ENCODE data around the gene PDCD1. TPM values are rescaled to one million over a fixed set of nuclear protein-coding genes. Genes with fewer than 3 reads are reported as not detected.

PDCD1 gene
- total RNA-seq, 1 experiment from 2014 or later: not detected

DNA sequence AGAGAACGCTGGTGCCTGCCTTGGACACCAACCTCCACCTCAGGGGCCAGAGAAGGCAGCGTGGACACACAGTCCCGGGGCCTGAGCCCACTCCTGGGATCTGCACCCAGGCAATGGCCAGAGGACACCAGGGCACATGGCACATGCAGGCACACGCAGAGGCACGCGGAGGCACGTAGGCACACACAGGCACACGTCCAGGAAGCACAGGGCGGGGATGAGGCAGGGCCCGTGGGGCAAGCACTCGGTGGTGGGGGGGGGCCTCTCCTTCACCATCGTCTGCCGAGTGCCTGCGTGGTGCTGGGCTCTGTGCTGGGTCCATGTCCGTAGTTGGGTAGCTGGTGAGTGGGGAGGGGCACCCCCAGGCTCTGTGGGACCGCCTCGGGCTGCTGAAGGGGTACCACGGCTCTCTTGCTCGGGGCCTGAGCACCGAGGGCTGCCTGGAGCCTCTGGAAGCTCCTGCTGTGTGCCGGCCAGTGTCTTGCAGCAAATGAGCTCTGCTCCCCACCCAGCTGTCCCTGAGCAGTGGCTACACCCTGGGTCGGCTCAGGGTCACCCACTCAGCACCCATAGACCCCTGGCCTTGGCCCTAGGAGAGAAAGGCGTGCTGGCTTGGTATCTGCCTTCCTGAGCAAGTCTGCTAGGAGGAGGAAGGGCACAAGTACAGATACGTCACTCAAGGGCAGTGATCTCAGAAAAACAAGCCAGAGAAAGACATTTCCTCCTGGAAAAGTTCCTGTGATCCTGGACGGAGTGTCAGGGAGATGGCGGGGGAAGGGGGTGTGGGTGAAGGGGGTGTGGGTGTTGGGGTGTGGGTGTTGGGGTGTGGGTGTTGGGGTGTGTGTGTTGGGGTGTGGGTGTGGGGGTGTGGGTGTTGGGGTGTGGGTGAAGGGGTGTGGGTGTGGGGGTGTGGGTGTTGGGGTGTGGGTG is 37.3 kb upstream of the PDCD1 start:
- DNase-seq (ENCODE audit: low spot score): no peak

DNA sequence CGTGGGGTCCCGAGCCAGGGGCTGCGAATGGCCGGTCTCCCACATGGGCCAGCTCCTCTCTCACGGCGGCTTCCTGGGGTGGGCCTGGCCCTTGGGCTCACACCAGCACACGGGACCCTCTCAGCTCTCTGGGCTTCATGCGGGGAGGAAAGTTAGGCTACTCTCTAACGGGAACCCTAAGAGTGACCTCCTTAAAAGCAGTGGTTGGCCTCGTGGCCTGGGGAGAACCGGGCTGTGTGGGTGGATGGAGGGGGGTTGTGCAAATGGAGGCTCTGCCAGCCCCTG is 36.7 kb upstream of the PDCD1 start:
- no peak for DNase-seq (ENCODE audit: low spot score)

DNA sequence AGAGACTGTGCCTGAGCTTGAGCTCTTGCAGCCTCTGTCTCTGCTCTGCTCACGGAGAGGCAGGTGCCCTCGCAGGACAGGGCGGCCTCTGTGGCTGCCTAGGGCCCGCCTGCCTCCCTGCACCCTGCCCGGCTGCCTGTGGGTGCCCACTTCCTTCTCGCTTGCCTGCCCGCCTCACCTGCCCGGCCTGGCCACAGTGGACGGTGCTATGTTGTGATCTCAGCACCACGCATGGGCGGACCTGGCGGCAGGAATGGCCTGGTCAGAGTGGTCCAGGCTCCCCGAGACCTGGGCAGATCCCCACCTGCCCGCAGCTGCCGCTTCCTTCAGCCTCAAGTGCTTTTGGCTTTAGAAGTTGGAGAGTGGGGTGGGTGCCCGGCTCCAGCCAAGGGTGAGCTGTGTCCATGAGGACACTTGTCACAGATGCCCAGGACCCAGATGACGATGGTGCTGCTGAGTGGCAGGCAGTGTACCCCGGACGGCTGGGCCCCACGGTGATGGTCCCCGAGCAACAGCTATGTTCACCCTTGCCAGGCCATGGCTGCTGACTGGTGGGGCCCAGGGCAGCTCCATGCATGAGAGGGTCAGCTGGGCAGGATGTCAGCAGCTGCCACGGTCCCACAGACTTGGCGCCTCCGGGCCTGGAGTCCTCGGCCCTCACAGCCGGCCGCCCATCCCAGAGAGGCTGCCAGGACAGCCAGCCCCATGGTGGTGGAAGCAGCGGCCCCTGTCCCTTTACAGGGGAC is 36.2 kb upstream of the PDCD1 start:
- DNase-seq (ENCODE audit: low spot score): no peak

DNA sequence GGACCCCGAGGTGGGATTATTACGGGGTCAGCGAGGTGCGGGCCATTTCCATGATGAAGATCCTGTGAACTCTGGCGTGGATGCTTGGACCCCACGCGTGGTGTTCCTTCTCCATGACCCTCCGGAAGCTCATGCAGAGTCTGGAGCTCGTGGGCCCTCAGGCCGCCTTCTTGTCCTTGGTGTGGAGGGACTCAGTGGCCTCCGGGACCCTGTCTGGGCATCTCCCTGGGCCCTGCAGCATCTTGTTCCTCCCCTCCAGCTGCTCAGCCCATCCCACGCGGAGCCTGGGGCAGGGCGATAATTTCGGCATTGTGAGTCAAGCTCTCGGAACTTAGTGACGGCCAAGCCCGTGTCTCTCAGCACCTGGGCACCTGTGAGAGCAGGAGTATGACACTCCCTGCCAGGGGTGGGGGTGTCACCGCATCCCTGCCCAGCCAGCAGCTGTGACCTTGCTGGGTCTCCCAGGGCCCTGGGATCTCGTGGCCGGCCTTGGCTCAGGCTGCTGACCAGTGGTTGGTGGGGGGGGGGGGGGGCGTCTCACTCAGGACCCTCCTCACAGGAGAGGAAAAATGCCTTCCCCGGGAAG is 35.5 kb upstream of the PDCD1 start:
- no peak for DNase-seq (ENCODE audit: low spot score)

DNA sequence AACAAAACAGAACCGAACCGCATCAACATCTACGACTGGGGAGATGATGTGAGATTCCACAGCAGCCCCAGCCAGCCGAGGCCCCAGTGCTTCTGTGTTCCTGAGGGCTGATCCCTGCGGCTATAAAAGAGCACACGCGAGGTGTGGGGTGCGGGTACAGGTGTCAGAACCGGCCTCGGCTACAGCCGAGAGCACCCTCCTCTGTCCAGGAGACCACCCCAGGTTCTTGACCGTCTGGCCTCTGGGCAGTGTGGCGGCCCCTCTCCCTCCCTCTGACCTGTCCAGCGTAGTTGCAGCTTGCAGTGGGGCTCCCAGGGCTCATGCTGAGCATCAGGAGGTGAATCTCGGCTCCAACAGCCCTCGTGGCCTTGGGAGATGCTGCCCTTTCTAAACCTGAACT is 34.6 kb upstream of the PDCD1 start:
- DNase-seq (ENCODE audit: low spot score): no peak

DNA sequence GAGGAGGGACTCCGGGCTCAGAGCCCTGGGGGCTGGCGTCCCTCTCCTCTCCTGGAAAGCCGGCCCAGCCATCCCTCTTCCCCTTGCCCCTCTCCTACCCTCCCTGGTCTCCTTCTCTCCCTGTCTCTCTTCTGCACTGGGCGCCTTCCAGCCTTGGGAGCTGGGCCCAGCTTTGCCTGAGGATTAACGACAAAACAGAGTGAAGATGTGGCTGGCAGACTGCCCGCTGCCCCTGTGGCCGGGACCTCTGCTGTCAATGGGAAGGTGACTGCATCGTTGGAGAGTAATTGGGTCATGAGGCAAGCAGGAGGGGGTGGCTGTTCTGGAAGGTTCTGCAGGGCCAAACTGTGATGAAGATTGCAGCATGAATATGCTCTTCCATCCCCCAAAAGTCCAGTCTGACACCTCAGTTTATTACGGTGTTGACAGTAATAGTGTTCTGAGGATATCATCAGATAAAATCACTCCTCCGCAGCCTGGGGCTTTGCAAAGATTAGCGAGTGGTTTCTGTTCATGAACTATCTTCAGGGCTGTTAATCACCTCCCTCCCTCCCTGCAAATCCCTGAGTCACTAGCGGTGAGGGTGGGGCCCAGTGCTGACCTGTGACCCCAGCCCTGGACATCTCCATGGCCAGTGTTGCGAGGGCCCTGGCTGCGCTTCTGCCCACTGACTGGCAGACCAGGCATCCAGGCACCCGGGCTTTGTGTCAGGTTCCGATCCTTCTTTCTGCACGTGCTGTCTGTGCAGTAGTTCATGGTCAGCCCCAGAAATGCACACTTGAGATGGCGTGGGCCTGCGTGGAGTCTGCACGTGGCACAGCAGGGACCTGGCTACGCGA is 33.8 kb upstream of the PDCD1 start:
- no peak for DNase-seq (ENCODE audit: low spot score)

DNA sequence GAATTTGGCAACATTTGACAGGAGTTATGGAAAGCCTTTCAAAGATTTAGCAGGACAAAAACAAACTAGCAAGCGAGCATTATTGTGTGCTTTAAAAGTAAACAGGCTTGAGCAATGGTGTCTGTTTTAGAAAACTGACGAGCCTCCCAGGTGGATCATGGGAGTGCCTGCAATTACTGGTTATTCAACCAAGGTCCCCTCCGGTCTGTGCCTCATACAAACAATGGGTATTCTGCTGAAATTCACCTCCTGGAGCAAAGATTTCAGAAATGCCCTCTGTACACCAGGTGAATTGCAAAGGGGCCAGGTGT is 33.2 kb upstream of the PDCD1 start:
- no peak for DNase-seq (ENCODE audit: low spot score)

DNA sequence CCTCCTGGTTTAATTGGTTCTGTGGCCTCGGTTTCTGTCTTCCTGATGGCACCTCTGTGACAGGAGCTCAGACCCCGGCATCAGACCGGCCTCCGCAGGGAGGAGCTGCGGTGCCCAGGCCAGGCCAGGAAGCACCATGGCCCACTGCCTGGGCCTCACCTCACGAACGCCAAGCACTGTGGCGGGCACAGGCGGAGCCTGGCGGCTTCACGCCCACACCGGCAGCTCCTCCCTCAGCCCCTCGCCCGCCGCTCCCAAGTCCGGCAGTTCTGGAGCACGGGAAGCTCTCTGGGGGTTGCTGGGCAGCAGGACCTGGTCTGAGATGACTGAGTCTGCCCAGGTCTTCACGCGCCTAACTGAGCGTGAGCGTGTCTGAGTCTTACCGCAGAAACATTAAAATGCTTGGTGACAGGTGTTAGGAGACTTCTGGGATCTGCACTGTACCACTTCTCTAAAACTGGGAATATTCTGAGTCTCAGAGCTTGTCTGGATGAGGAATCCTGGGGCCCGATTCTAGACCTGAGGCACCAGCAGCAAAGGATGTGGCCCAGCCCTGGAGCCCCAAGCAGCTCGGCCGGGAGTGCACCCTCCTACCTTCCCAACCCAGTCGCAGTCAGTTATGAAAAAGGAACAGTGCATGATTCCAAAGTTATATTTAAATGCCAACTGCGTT is 32.8 kb upstream of the PDCD1 start:
- DNase-seq (ENCODE audit: low spot score): no peak

DNA sequence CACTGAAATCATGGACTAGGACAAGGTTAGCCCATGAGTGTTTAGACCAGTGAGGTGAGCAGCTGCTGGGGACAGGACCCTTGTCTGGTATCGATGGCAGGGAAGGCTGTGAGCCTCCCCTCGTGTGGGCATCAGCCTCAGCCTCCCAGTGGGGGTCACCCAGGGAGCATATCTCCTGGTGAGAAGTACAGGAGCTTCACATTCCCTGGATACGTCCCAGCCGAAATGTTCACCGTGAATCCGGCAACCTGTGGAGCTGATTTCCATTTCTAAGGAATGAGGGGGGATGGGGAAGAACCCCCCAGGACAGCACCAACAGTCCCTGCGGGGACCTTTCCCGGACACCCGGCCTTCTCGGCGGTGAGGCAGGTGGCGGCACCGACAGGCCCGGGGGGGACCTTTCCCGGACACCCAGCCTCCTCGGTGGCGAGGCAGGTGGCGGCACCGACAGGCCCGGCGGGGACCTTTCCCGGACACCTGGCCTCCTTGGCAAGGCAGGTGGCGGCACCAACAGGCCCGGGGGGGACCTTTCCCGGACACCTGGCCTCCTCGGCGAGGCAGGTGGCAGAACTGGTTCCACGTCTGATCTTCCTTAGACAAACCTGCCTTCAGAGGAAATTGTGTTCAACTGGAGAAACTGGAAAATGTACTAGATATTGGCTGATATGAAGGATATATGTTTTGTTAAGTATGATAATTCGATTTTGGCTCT is 32.0 kb upstream of the PDCD1 start:
- no peak for DNase-seq (ENCODE audit: low spot score)

DNA sequence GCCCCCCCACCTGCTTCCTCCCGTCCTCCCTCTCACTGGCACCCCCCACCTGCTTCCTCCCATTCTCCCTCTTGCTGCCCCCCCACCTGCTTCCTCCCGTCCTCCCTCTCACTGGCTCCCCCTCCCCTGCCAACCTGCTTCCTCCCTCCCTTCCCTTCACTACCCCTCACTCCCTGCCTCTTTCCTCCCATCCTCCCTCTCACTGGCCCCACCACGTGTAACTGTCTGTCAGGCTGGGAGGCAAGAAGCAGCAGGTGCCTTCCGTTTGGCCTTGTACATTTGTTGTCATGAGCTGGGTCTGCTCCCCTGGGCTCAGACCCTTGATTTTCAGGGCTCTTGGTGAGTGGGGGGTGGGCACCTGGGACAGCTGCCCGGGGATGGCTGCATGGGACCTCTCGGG is 29.9 kb upstream of the PDCD1 start:
- no peak for DNase-seq (ENCODE audit: low spot score)

DNA sequence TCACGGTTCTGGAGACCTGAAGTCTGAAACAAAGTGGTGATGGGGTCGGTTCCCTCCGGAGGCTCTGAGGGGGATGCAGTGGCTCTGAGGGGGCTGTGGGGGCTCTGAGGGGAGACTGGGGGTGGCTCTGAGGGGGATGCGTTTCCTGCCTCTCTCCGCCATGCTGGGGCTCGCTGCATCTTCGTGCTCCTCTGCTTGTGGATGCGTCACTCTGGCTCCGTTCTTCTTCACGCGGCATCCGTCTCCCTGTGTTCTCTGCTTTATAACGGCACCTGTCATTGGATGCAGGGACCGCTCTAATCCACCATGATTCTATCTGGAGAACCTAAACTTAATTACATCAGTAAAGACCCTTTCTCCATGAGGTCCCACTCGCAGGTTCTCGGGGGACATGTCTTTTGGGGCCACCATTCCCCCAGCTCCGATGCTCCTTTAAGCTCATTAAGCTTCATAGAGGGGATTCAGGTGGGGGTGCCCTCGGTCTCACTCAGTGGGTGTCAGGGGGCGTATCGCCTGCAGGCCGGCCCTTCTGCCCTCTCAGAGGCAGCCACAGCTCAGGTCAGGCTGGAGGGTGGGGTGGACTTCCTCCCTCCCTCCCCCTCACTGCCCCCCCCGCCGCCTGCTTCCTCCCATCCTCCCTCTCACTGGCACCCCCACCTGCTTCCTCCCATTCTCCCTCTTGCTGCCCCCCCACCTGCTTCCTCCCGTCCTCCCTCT is 29.3 kb upstream of the PDCD1 start:
- no peak for DNase-seq (ENCODE audit: low spot score)

DNA sequence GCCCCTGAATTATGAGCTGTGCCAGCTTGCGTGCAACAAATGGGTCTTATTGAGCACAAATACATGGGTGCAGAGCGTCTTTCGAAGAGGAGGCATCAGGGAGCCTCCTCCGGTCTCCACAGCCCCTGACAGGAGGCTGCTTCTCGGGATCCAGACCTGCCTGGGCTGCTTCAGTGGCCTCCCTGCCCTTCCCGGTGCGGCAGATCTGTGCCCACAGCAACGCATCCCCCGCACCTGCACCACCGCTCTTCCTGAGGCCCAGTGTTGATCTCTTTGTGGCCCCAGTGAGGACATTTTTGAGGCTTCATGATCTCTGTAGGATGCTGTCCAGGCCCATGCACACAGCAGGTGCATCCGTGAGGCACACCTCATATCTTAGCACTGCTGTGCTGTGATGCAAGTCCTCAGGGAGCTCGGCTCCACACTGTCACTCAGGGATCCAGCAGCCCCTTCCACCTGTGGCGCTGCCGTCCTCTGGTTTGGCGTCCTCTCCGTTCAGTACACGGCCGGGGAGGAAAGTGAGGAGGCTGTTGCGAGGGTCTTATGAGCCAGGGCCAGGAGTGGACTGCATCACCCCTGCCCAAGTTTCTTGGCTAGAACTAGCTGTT is 28.2 kb upstream of the PDCD1 start:
- no peak for DNase-seq (ENCODE audit: low spot score)

DNA sequence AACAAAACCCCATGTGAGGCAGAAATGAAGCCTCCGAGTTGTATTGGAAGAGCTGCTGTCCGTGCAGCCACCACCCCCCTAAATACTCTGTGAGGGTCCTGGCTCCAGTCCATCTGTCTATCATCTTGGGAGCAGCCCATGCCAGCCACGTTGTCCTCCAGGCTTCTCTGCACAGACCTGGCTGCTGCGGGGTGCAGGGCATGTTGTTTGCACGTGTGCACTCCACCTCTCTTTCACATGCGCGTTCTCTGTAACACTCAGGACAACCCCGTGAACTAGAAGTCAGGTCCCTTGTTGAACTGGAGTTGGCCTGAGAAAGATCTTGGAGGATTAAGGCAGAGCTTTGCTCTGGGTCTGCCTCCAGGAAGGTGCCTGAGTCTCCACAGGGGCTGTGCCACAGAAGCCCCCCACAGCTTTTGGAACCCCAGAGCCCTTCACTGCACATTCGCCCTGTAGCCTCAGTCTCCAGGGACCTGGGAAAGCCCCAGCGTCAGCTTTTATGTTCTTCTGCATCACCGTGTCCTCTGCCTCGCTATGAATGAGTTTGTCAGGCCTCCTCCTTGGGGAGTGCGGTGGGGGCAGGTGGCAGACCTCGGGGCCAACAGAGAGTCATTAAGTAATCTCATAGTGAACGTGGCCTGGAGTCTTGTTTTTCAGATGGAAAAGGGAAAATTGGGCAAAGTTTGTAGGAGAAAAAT is 27.4 kb upstream of the PDCD1 start:
- DNase-seq (ENCODE audit: low spot score): no peak

DNA sequence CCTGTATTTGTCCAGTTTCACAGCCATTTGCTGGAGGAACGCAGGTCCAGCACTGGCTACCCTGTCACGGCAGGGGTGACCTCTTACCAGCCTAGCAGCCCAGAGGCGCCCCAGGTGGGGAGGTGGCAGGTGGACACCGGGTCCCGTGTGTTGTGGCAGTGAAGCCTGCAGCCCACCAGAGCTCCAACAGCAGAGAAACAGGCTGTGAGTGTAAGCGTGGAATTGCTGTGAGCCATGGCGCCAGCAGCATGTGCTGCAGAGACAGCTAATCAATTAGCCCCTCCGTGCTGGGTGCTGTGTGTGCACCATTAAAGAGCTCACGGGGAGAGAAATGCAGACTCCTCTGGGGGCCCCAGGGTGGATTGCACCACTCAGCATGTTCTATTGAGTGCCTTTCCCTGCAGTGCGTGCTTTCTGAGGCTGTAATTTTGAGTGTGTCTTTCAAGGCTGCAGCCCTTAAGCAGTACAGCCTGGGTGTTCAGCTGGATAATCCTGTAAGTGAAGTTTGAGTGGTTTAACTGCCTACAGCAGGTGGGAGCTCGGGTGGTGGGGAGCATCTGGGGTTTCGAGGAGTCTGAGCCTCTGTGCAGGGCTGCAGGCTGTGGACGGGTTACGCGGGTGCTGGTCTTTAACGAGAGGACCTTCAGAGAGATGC is 26.7 kb upstream of the PDCD1 start:
- DNase-seq (ENCODE audit: low spot score): no peak

DNA sequence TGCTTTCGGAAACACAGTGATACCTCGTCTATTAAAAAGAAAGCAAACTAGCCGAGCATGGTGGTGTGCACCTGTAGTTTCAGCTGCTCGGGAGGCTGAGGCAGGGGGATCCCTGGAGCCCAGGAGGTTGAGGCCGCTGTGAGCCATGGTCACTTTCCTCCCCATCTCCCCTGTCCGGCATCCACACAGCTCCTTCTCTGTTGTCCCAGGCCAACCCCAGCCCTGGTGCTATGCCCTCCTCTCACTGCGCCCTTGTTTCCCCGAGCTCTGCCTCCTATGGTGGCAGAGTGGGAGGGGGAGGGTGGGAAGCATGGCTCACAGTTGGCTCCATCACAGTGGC is 26.2 kb upstream of the PDCD1 start:
- DNase-seq (ENCODE audit: low spot score): no peak

DNA sequence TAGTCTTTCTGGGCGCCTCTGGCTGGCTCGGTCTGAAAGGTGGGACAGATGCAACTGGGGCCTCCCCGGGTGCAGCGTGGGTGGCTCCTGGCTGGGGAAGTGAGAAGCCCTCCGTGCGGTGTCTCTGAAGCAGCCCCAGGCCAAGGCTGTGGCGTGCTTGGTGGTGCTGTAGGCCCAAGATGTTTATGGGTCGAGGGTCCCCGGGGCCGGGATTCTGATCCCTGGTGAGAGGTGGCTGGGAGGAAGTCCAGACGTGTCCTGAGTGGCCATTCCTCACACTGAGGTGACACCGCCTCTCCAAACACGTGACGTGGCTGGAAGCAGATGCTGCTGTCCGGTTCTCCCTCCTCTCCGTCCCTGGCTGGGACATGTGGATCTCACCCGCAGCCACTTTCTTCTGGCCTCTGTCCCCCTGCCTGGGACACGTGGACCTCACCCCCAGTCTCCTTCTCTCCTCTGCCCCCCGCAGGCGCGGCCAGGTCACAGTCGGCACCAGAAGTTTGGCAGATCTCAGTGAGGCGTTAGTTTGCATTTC is 23.5 kb upstream of the PDCD1 start:
- DNase-seq (ENCODE audit: low spot score): no peak

DNA sequence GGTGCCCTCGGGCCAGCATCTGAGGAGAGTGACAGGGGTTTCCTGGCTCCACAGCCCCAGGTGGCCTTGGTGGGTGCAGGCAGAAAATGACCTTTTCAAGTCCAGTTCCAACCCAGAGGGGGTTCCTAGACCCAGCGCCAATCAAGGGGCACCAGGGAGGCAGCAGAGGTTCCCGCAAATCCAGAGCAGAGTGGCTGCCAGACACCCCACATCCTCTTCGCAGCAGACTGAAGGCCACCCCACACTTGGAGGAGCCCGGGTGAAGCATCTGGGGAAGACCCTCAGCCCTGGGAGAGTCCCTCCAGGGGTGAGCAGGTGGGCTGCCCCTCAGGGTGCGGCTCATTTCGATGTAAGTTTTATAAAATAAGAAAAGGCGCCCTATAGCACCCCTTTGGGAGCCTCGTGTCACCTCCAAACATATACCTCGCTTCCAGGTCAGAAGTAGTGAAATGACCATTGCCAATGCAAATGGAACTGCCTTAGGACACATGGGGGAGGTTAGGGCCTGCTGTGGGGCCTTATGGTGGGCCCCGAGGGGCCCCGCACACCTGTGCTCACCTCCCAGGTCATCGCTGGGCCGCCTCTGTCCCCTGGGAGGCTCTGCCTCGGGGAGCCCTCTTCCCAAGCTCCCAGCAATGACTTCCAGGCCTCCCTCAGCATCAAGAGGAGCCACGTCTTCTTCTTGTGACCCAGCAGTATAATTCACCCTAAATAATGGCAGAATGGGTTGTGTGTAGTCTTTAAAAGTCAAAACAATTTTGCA is 21.8 kb upstream of the PDCD1 start:
- DNase-seq (ENCODE audit: low spot score): no peak

DNA sequence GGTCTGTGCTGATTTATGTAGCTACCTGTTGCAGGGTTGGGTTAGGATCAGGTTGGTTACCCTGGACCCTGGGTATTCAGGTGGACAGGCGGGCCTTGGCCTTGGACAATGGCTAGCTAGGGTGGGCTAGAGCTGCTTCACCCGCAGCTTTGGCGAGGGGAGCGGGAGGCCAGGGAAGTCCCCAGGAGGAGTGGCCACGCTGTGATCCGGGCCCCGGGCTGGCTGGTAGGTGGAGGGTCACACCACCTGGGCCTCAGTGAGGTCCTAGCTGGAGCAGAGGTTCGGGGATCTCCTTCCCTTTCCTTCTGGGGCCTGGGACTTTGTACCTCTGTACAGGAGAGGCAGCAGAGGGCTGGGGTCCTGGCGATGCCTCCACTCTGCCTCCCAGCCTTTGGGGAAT is 20.6 kb upstream of the PDCD1 start:
- no peak for DNase-seq (ENCODE audit: low spot score)

All from HT-29 (cell line).